Esophagus muscularis mucosa (tissue), 4 donors: ENCODE results near the gene CCDC83. TPM values are rescaled to one million over a fixed set of nuclear protein-coding genes. Genes with fewer than 3 reads are reported as not detected.

Experiments used
- DNase-seq: peaks from one replicate; pipeline ENCODE4 v3.0.0-alpha.2; 2017; ENCODE audit errors: extremely low spot score
- H3K27ac ChIP-seq, 4 donors: fragments of 200-600 bp; sonication (generic); replicated peaks in 1 of 4; 1 replicate in 3 of 4; 2 replicates in 1 of 4; pipeline ENCODE4 v1.5.1; 2016 to 2019; ENCODE audit warnings: mild to moderate bottlenecking in 1 of 4
- H3K27me3 ChIP-seq, 4 donors: fragments of 200-600 bp; sonication (generic); one replicate each; pipeline versions ENCODE4 v1.5.1 to v1.6.0; 2016 to 2019
- H3K36me3 ChIP-seq, 4 donors: fragments of 200-600 bp; sonication (generic); one replicate each; pipeline ENCODE4 v1.5.1; 2016 to 2019
- H3K4me1 ChIP-seq, 4 donors: fragments of 200-600 bp; sonication (generic); one replicate each; pipeline ENCODE4 v1.5.1; 2016 to 2019
- H3K4me3 ChIP-seq, 4 donors: fragments of 200-600 bp; sonication (generic); 1 replicate in 2 of 4; 2 replicates in 2 of 4; pipeline ENCODE4 v1.5.1; 2016 to 2019; ENCODE audit warnings: mild to moderate bottlenecking in 4 of 4, moderate library complexity in 1 of 4
- H3K9me3 ChIP-seq, 4 donors: fragments of 200-600 bp; sonication (generic); 1 replicate in 3 of 4; 2 replicates in 1 of 4; pipeline ENCODE4 v1.5.1; 2016 to 2019
- EP300 ChIP-seq: sonication (generic); formaldehyde crosslinking; IDR thresholded peaks from one replicate; pipeline ENCODE4 v1.6.1; 2017; ENCODE audit warnings: antibody characterized with exemption
- POLR2A ChIP-seq: fragments of 450-650 bp; IDR thresholded peaks from one replicate; pipeline ENCODE4 v1.6.1; 2017; ENCODE audit warnings: antibody characterized with exemption, moderate library complexity, mild to moderate bottlenecking, low read depth
- POLR2AphosphoS5 ChIP-seq, 2 donors: sonication (generic); formaldehyde crosslinking; IDR thresholded peaks; one replicate each; pipeline ENCODE4 v1.6.1; 2017; ENCODE audit warnings: antibody characterized with exemption in 2 of 2
- WGBS: methylation state at CpG from one replicate; pipeline ENCODE4 v1.1.5; 2018; 5-methylcytosine and 5-hydroxymethylcytosine counted together
- intact Hi-C: fragments of 100-400 bp; cut with DNase I; formaldehyde crosslinking; loops from one replicate; pipeline ENCODE4 v1.15.1; 2023
- total RNA-seq, 4 donors: library from RNA; depleted of rRNA; stranded (reverse); fragments of >200 nt; gene quantifications; one replicate each; pipeline versions ENCODE4 v1.1.0 to v1.2.1, GENCODE V29; 2016
- TF ChIP-seq, protein P1 (sequence below), 3 experiments: fragments of 200-600 bp in 2 of 3; fragments of 450-650 bp in 1 of 3; sonication (generic) in 2 of 3; IDR thresholded peaks; one replicate each; pipeline ENCODE4 v1.5.1; 2017 to 2019; ENCODE audit warnings: antibody characterized with exemption in 3 of 3, mild to moderate bottlenecking in 2 of 3, moderate library complexity in 1 of 3

The CCDC83 gene
- total RNA-seq, 4 donors from 2014 or later: not detected

DNA sequence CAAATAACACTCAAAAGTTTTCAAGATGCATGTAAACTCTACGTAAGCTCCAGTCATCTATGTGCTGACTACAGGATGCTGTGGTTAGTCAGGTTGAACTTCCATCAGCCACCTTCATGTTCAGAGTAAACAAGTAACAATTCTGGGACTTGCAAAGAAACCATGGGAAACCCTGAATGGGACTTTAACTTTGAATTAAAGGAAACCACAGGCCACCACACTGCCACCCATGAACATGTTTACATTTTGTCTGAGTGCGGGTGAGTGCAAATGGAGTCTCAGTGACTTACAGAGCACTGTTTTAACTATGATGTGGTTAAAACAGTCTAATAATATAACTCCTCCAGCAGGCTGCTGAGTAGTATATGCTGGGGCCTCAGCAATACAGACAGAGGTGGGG is 31.4 kb upstream of the CCDC83 start:
- no peak overlapping the region for H3K27ac ChIP-seq
- H3K4me3 ChIP-seq: no peak overlapping the region
- H3K27me3 ChIP-seq: no peaks in the 10 kb centered on the region
- 88% methylated on average over 2 of the region's 2 CpGs for WGBS
- TF ChIP-seq, protein P1, sequence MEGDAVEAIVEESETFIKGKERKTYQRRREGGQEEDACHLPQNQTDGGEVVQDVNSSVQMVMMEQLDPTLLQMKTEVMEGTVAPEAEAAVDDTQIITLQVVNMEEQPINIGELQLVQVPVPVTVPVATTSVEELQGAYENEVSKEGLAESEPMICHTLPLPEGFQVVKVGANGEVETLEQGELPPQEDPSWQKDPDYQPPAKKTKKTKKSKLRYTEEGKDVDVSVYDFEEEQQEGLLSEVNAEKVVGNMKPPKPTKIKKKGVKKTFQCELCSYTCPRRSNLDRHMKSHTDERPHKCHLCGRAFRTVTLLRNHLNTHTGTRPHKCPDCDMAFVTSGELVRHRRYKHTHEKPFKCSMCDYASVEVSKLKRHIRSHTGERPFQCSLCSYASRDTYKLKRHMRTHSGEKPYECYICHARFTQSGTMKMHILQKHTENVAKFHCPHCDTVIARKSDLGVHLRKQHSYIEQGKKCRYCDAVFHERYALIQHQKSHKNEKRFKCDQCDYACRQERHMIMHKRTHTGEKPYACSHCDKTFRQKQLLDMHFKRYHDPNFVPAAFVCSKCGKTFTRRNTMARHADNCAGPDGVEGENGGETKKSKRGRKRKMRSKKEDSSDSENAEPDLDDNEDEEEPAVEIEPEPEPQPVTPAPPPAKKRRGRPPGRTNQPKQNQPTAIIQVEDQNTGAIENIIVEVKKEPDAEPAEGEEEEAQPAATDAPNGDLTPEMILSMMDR (IDR thresholded peaks at IDR 0.05): no peak
- TF ChIP-seq POLR2A: no peak
- TF ChIP-seq POLR2AphosphoS5 (IDR thresholded peaks at IDR 0.05): no peak
- no peak for TF ChIP-seq EP300
- peaks cover 0 to 18% (median 12%) of the 10 kb centered on the region in 4 donors for H3K4me1 ChIP-seq
- intact Hi-C loops: no loop called here
- no peak for DNase-seq
- no peaks in the 10 kb centered on the region for H3K9me3 ChIP-seq
- no peaks in the 10 kb centered on the region for H3K36me3 ChIP-seq

DNA sequence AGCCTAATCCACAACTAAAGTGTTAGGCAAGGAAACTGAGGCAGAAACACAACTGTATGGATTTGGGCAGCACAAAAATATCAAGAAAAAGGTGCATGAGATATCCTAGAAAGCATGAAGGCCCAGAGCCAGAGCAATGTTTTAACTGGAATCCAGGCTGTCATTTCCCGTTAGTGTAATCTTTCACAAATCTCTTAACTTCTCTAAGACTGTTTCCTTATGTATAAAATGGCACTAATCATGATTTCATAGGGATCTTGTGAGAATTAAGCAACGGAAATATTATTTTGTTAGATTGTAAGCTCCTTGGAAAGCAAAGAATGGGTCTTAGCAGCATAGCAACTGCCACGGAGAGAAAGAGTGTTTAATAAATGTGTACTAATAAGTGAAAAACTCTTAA is 29.6 kb upstream of the CCDC83 start:
- 61% methylated on average over 3 of the region's 3 CpGs for WGBS
- no peak overlapping the region for H3K27ac ChIP-seq
- H3K36me3 ChIP-seq: no peaks in the 10 kb centered on the region
- peaks cover 0 to 18% (median 12%) of the 10 kb centered on the region in 4 donors for H3K4me1 ChIP-seq
- H3K9me3 ChIP-seq: no peaks in the 10 kb centered on the region
- TF ChIP-seq, protein P1 (IDR thresholded peaks at IDR 0.05): no peak
- no peak for TF ChIP-seq EP300
- no peak for TF ChIP-seq POLR2A
- TF ChIP-seq POLR2AphosphoS5 (IDR thresholded peaks at IDR 0.05): no peak
- intact Hi-C loops: no loop called here
- no peak overlapping the region for H3K4me3 ChIP-seq
- H3K27me3 ChIP-seq: no peaks in the 10 kb centered on the region
- no peak for DNase-seq

DNA sequence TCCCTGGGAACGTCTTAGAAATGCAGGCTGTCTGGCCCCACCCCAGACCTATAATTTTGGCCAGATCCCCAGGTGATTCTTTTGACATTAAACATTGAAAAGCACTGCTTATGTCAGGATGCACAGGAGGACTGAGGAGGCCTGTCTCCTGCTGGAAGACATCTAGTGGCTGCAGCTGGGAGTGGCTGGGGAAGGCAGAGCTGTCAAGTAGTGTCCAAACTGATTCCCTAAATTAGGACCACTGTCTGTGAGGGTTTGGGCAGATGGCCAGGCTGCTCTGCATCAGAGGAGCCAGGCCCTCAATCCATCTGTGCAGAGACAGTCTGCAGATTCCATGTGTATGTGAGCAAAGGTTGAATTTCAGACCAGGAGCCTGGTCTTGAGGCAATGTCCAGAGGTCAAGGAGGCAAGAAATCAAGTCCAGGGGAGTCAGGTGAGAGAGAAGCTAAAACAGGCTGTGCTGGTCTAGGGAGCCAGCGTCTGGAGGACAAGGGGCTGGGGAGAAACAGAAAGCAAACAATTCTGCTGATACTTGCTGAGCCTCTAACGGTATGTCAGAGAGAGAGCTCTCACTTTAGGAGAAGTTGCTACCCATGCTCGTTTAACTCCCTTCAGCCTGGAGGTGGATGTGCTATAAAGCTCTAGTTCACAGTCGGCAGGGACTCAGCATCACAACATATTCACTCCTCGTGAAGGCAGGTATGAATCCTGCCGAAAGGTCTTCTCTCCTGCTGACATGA is 28.9 kb upstream of the CCDC83 start:
- H3K27me3 ChIP-seq: no peaks in the 10 kb centered on the region
- H3K36me3 ChIP-seq: no peaks in the 10 kb centered on the region
- no peak overlapping the region for H3K27ac ChIP-seq
- WGBS: 74% methylated on average over 7 of the region's 7 CpGs
- H3K4me1 ChIP-seq: peaks cover 0 to 18% (median 12%) of the 10 kb centered on the region in 4 donors
- no peaks in the 10 kb centered on the region for H3K9me3 ChIP-seq
- intact Hi-C loops: no loop called here
- no peak for DNase-seq
- no peak overlapping the region for H3K4me3 ChIP-seq
- no peak for TF ChIP-seq EP300
- TF ChIP-seq, protein P1 (IDR thresholded peaks at IDR 0.05): peak in 2 of 3 experiments; percentile 6 to 36

DNA sequence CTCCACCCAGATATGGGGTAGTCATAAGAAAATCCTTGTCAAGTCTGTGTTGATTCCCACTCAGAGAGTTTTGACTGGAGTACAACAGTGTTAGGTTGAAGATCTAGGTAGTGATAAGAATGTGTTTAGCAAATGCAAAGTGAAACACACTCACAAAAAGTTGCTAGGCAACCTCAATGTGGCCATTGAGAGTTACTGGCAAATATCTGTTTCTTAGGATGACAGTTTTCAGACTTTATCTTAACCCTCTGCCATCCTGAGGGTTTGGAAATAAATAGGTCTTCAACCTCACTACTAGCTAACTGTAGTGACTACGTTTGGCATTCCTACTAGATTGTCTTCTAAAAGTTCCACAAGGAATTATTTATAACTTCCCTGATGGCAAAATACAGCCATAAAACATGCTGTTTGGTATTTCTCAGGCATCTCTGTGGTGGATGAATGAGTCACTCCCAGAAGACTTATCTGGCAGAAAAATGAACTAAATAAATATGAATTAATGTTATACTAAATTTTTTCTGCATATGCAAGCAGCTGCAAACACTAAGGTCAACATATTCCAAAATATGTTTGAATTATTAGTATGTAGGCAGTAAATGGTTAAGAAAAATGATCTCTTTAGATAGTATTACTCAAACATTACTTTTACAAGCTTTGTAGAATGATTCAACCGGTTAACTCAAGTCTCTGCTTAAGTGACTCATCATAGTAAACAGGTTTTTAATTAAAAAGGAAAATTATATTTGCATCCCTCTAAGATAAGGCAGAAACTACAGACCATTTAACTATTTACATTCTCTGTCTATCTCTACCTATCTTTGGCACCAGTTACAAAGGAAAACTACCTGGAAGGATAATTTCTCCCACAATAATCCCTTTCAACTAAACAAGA is 27.2 kb upstream of the CCDC83 start:
- H3K27ac ChIP-seq: peak overlapping the region in 1 of 4 donors; percentile 11
- H3K27me3 ChIP-seq: no peaks in the 10 kb centered on the region
- intact Hi-C loops: no loop called here
- TF ChIP-seq POLR2A (no peak), EP300 (no peak), POLR2AphosphoS5 (IDR thresholded peaks at IDR 0.05) (no peak)
- TF ChIP-seq, protein P1 (IDR thresholded peaks at IDR 0.05): no peak
- 24% methylated on average over 2 of the region's 2 CpGs for WGBS
- H3K36me3 ChIP-seq: no peaks in the 10 kb centered on the region
- no peaks in the 10 kb centered on the region for H3K9me3 ChIP-seq
- no peak for DNase-seq
- H3K4me3 ChIP-seq: no peak overlapping the region
- H3K4me1 ChIP-seq: peaks cover 0 to 18% (median 12%) of the 10 kb centered on the region in 4 donors
